Lower leg skin (tissue), 3 donors: ENCODE measurements around the gene PRR9.

ENCODE experiments used
- POLR2A ChIP-seq, 2 donors: fragments of 450-650 bp; IDR thresholded peaks; one replicate each; pipeline ENCODE4 v1.6.1; 2016 to 2017; ENCODE audit warnings: antibody characterized with exemption in 2 of 2, mild to moderate bottlenecking in 1 of 2, moderate library complexity in 1 of 2
- TF ChIP-seq, protein P1 (sequence below), 3 donors: fragments of 450-650 bp; IDR thresholded peaks; one replicate each; pipeline ENCODE4 v1.5.1; 2016; ENCODE audit warnings: antibody characterized with exemption in 3 of 3, mild to moderate bottlenecking in 3 of 3, moderate library complexity in 2 of 3

- TF ChIP-seq, protein P1, sequence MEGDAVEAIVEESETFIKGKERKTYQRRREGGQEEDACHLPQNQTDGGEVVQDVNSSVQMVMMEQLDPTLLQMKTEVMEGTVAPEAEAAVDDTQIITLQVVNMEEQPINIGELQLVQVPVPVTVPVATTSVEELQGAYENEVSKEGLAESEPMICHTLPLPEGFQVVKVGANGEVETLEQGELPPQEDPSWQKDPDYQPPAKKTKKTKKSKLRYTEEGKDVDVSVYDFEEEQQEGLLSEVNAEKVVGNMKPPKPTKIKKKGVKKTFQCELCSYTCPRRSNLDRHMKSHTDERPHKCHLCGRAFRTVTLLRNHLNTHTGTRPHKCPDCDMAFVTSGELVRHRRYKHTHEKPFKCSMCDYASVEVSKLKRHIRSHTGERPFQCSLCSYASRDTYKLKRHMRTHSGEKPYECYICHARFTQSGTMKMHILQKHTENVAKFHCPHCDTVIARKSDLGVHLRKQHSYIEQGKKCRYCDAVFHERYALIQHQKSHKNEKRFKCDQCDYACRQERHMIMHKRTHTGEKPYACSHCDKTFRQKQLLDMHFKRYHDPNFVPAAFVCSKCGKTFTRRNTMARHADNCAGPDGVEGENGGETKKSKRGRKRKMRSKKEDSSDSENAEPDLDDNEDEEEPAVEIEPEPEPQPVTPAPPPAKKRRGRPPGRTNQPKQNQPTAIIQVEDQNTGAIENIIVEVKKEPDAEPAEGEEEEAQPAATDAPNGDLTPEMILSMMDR (IDR thresholded peaks at IDR 0.05), result no peak
- TF ChIP-seq POLR2A (IDR thresholded peaks at IDR 0.05), result no peak
These were observed 15.2 kb downstream of the PRR9 start for GRCh38 chr1:153232553-153232952.
